ENCODE measurements around the gene ATP10A.

DNA sequence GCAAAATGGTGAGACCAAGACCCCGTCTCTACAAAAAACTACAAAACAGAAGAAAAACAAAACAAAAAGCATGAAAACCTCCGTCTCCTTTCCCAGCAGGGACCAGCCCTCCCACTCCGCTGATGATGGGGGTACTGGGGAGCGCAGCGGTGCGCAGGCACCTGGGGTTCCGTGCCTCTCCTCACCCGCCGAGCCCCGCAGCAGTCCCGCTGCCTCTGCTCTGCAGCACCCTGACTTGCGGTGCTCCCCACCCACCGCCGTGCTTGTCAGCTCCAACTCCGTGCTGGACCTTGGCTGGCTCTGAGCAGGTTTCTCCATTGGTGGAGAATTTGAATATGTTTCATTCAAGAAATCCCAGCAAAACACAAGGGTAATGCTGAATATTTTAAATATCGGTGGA lies 46.7 kb upstream of the ATP10A start:
- TF ChIP-seq, protein P1, sequence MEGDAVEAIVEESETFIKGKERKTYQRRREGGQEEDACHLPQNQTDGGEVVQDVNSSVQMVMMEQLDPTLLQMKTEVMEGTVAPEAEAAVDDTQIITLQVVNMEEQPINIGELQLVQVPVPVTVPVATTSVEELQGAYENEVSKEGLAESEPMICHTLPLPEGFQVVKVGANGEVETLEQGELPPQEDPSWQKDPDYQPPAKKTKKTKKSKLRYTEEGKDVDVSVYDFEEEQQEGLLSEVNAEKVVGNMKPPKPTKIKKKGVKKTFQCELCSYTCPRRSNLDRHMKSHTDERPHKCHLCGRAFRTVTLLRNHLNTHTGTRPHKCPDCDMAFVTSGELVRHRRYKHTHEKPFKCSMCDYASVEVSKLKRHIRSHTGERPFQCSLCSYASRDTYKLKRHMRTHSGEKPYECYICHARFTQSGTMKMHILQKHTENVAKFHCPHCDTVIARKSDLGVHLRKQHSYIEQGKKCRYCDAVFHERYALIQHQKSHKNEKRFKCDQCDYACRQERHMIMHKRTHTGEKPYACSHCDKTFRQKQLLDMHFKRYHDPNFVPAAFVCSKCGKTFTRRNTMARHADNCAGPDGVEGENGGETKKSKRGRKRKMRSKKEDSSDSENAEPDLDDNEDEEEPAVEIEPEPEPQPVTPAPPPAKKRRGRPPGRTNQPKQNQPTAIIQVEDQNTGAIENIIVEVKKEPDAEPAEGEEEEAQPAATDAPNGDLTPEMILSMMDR (conservative IDR thresholded peaks at IDR 0.05; ENCODE audit: low read length): no peak
- TF ChIP-seq EZH2phosphoT487 (IDR thresholded peaks at IDR 0.05; ENCODE audit: borderline replicate concordance, low read depth, low read length): no peak
